ENCODE measurements around the gene UTRN. TPM values are rescaled to one million over a fixed set of nuclear protein-coding genes. Genes with fewer than 3 reads are reported as not detected.

The UTRN gene
- total and polyA plus RNA-seq, 2 experiments from 2014 or later: 53.9 to 121 TPM

- Mint-ChIP-seq H3K4me1 (peaks cover 65% of the 10 kb centered on the region), H3K9me3 (no peaks in the 10 kb centered on the region), H3K27ac (no peak overlapping the region), H3K27me3 (ENCODE audit: insufficient read depth, low read depth, poor library complexity) (peaks cover 6% of the 10 kb centered on the region), H3K4me3 (no peak overlapping the region), H3K36me3 (ENCODE audit: low read depth) (no peaks in the 10 kb centered on the region)
- Histone ChIP-seq H2AFZ (no peak overlapping the region), H3K79me2 (replicated peaks; ENCODE audit: insufficient read depth) (peaks cover 76% of the 10 kb centered on the region), H3K4me2 (peak overlapping the region; percentile 62; the same call in 1 of the 2 replicates), H3K9me2 (ENCODE audit: insufficient read depth) (no peaks in the 10 kb centered on the region), H3K27me3 (ENCODE audit: insufficient read depth) (no peaks in the 10 kb centered on the region), H3F3A (replicated peaks; ENCODE audit: low read depth) (no peaks in the 10 kb centered on the region), H3K27ac (ENCODE audit: low read depth) (no peak overlapping the region; the same call in 1 of the 2 replicates), H4K20me1 (replicated peaks; ENCODE audit: insufficient read depth) (no peaks in the 10 kb centered on the region; the same call in 1 of the 2 replicates), H3K36me3 (ENCODE audit: insufficient read depth) (no peaks in the 10 kb centered on the region; the same call in 1 of the 2 replicates), H3K4me3 (no peak overlapping the region), H3K4me1 (ENCODE audit: insufficient read depth) (peaks cover 43% of the 10 kb centered on the region)
- no peak for TF ChIP-seq CREB1 (CRISPR knock-in tag; IDR thresholded peaks at IDR 0.05; ENCODE audit: low read depth)
- TF ChIP-seq CTCF (conservative IDR thresholded peaks at IDR 0.05; ENCODE audit: low read depth in 2 of 2): peak in 1 of 2 experiments; percentile 27; a peak in 1 of 4 replicates
- TF ChIP-seq ZNF331 (CRISPR knock-in tag; IDR thresholded peaks at IDR 0.05; ENCODE audit: low read depth): no peak
- DNase-seq (ENCODE audit: low spot score) (no peak), ATAC-seq (no peak)
These were observed 49.1 kb downstream of the UTRN start for GRCh38 chr6:144334150-144334708.

Other genes with a start within 250 kb of the UTRN start
- gene SF3B5, start 189.8 kb upstream of the UTRN start, total RNA-seq (2014; rRNA removed; shearing (Covaris generic)): 151 and 174 TPM in 2 replicates
- 171 and 183 TPM in 2 replicates for gene SF3B5, start 189.8 kb upstream of the UTRN start, polyA plus RNA-seq (2016; fragmentation: Nextera tagmentation; extraction: Ambion mirVana)
- 0.08 and 0.35 TPM in 2 replicates for gene STX11, start 134.8 kb upstream of the UTRN start, total RNA-seq (2014; rRNA removed; shearing (Covaris generic))
- gene STX11, start 134.8 kb upstream of the UTRN start, polyA plus RNA-seq (2016; fragmentation: Nextera tagmentation; extraction: Ambion mirVana): 0.37 and 0.52 TPM in 2 replicates

All from GM23338 (cell line).